Cardiac fibroblast (primary cell): ENCODE data around the gene ZBTB18.

ENCODE experiments used
- DNase-seq, 2 donors: peaks; one replicate each; pipeline versions ENCODE4 v3.0.0 to v3.0.0-alpha.2; 2010; ENCODE audit warnings: low read depth in 2 of 2
- H3K4me3 ChIP-seq, 2 donors: replicated peaks in 1 of 2; 1 replicate in 1 of 2; 2 replicates in 1 of 2; pipeline ENCODE4 v1.5.1; 2011; ENCODE audit warnings: low read depth in 2 of 2, low read length in 2 of 2, mild to moderate bottlenecking in 2 of 2, moderate library complexity in 1 of 2
- TF ChIP-seq, protein P1 (sequence below): IDR thresholded peaks from one replicate; pipeline ENCODE4 v1.5.1; 2011; ENCODE audit warnings: low read depth, mild to moderate bottlenecking, low read length, inconsistent platforms

ZBTB18 gene

DNA sequence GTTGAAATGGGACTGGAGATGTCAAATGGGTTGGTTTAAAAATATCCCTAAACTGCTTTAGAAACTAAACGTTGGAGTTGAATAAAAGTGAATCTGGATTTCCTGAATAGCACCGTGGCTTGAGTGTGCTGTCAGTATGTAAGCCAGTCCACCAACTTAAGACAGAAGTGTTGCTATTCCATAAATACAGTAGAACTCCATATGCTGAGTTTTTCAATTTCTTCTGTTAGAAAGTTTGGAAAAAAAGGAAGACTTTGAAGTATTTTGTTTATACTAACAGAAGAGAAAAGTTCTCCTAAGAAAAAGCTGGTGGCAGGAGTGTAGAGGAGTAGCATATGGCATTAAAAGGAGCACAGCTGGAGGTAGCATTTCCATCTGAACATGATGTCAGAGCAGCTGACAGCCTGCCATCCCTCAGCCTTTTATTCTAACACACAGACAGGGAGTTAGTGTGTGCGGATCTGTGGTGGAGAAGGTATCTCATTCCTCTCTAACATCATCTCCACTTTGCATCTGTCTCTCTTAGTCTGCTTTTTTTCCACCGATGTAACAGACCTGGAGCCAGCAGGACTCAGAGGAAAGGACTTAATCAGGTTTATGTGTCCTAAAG lies at the start of gene ZBTB18:
Gene ZBTB18 (plus strand): TSS at position 449 of the 610 bp plus-strand sequence. CDS start 149 bp downstream, at position 598.
- TF ChIP-seq, protein P1, sequence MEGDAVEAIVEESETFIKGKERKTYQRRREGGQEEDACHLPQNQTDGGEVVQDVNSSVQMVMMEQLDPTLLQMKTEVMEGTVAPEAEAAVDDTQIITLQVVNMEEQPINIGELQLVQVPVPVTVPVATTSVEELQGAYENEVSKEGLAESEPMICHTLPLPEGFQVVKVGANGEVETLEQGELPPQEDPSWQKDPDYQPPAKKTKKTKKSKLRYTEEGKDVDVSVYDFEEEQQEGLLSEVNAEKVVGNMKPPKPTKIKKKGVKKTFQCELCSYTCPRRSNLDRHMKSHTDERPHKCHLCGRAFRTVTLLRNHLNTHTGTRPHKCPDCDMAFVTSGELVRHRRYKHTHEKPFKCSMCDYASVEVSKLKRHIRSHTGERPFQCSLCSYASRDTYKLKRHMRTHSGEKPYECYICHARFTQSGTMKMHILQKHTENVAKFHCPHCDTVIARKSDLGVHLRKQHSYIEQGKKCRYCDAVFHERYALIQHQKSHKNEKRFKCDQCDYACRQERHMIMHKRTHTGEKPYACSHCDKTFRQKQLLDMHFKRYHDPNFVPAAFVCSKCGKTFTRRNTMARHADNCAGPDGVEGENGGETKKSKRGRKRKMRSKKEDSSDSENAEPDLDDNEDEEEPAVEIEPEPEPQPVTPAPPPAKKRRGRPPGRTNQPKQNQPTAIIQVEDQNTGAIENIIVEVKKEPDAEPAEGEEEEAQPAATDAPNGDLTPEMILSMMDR = no peak
- peak; percentile 36 to 49 for DNase-seq
- H3K4me3 ChIP-seq = peak within 1 kb of the TSS; percentile 68 to 75

DNA sequence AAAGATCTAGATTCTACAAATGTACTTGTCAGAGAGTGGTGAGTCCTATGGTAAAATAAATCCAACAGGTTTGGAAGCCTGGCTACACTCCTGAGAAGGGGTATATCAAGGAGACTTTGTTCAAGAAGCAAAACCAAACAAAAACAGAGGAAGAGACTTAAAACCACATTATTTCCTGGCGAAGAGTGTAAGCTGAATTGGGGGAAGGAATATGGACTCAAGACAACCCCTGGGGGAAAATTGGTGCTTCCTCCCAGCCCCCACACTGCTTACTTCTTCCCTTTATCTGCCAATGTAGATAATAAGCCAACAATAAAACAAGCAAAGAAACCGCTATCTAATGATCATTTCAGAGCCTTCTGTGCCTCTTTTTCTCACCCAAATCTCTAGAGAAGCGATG lies 48.4 kb upstream of the ZBTB18 start:
- DNase-seq = no peak
- TF ChIP-seq, protein P1 = no peak
- no peak overlapping the region for H3K4me3 ChIP-seq

DNA sequence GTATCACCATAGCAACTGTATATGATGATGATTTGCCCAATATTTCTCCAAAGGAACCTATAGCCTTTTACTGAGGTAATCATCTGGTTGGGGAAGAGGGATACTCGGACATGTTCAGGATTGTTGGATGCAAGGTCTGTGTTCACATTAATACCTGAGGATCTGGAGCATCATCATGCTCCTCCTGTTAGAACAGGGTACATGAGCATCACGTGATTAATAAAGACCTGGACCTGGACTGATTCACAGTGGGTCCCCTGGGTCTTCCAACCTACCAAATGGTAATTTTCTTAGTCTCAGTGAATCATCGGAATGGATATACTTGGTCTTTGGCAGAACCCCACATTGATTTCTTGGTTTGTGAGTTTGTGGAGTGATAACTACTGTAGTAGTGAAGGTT lies 45.6 kb upstream of the ZBTB18 start:
- TF ChIP-seq, protein P1 = no peak
- DNase-seq = no peak

DNA sequence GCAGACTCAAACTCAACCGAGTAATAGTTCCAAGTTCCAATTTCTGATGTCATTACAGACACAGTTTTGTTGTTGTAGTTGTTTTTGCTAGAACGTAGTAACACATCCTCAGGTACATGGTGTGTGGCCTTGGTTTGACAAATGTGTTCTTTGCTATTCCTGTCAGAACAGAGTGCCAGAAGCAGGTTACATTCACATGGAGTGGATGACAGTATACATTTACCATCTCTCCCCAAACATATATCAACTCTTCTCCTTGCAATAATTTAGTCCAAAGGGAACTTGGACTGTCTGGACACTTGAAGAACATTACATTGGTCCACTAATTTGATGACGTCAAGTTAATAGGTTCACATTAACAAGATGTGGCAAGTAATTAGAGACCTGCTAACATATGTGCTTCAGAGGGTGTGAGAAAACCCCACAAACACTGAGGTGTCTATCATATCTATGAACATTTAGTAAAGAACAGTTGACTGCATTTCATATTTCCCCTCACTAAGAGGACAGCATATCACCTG lies 44.6 kb upstream of the ZBTB18 start:
- DNase-seq = no peak
- TF ChIP-seq, protein P1 = no peak
- no peak overlapping the region for H3K4me3 ChIP-seq

More for the DNA sequence above, 45.6 kb upstream of the ZBTB18 start:
- H3K4me3 ChIP-seq = no peak overlapping the region

DNA sequence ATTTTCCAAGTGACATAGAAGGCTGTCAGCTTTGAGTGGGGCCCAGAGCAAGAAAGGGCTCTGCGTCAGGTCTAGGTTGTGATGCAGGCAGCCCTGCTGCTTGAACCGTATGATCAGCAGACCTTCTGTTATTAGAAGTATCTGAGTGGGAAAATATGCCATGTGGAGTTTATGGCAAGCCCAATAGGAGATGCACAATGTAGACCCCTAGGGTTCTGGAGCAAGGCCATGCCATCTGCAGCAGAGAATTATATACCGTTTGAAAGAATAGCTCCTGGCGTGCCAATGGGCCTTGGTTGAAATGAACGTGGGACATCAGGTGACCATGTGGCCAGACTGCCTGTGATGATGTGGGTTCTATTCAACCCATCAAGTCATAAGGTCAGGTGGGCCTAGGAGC lies 44.1 kb upstream of the ZBTB18 start:
- no peak overlapping the region for H3K4me3 ChIP-seq
- no peak for DNase-seq
- TF ChIP-seq, protein P1 = no peak

DNA sequence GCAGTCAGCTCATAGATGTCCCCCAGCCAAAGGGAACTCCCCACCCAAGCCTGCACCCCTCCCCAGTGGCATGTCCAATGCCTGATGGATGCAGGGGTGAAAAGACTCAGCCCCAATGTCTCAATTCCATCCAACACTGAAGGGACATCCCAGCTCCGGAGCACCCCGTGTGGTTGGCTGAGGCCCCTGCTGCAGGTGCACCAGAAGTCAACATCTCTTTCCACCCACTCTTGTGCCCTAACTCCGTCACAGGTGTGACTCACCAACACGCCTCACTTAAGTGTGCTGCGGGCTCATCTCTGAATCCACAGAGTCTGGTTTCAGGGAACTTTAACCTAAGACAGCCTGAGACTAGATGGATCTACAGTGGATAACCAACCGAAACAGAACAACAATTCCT lies 40.9 kb upstream of the ZBTB18 start:
- TF ChIP-seq, protein P1 = no peak
- DNase-seq = no peak
- H3K4me3 ChIP-seq = no peak overlapping the region
